ENCODE data around the gene TRIM62. TPM values are rescaled to one million over a fixed set of nuclear protein-coding genes. Genes with fewer than 3 reads are reported as not detected.

Gene TRIM62
- total and polyA plus RNA-seq, 2 experiments from 2014 or later = 2.9 to 18.9 TPM

- TF ChIP-seq, protein P1, sequence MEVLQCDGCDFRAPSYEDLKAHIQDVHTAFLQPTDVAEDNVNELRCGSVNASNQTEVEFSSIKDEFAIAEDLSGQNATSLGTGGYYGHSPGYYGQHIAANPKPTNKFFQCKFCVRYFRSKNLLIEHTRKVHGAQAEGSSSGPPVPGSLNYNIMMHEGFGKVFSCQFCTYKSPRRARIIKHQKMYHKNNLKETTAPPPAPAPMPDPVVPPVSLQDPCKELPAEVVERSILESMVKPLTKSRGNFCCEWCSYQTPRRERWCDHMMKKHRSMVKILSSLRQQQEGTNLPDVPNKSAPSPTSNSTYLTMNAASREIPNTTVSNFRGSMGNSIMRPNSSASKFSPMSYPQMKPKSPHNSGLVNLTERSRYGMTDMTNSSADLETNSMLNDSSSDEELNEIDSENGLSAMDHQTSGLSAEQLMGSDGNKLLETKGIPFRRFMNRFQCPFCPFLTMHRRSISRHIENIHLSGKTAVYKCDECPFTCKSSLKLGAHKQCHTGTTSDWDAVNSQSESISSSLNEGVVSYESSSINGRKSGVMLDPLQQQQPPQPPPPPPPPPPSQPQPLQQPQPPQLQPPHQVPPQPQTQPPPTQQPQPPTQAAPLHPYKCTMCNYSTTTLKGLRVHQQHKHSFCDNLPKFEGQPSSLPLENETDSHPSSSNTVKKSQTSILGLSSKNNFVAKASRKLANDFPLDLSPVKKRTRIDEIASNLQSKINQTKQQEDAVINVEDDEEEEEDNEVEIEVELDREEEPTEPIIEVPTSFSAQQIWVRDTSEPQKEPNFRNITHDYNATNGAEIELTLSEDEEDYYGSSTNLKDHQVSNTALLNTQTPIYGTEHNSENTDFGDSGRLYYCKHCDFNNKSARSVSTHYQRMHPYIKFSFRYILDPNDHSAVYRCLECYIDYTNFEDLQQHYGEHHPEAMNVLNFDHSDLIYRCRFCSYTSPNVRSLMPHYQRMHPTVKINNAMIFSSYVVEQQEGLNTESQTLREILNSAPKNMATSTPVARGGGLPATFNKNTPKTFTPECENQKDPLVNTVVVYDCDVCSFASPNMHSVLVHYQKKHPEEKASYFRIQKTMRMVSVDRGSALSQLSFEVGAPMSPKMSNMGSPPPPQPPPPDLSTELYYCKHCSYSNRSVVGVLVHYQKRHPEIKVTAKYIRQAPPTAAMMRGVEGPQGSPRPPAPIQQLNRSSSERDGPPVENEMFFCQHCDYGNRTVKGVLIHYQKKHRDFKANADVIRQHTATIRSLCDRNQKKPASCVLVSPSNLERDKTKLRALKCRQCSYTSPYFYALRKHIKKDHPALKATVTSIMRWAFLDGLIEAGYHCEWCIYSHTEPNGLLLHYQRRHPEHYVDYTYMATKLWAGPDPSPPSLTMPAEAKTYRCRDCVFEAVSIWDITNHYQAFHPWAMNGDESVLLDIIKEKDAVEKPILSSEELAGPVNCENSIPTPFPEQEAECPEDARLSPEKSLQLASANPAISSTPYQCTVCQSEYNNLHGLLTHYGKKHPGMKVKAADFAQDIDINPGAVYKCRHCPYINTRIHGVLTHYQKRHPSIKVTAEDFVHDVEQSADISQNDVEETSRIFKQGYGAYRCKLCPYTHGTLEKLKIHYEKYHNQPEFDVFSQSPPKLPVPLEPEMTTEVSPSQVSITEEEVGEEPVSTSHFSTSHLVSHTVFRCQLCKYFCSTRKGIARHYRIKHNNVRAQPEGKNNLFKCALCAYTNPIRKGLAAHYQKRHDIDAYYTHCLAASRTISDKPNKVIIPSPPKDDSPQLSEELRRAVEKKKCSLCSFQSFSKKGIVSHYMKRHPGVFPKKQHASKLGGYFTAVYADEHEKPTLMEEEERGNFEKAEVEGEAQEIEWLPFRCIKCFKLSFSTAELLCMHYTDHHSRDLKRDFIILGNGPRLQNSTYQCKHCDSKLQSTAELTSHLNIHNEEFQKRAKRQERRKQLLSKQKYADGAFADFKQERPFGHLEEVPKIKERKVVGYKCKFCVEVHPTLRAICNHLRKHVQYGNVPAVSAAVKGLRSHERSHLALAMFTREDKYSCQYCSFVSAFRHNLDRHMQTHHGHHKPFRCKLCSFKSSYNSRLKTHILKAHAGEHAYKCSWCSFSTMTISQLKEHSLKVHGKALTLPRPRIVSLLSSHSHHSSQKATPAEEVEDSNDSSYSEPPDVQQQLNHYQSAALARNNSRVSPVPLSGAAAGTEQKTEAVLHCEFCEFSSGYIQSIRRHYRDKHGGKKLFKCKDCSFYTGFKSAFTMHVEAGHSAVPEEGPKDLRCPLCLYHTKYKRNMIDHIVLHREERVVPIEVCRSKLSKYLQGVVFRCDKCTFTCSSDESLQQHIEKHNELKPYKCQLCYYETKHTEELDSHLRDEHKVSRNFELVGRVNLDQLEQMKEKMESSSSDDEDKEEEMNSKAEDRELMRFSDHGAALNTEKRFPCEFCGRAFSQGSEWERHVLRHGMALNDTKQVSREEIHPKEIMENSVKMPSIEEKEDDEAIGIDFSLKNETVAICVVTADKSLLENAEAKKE (CRISPR knock-in tag; IDR thresholded peaks at IDR 0.05) = no peak
- TF ChIP-seq, protein P2, sequence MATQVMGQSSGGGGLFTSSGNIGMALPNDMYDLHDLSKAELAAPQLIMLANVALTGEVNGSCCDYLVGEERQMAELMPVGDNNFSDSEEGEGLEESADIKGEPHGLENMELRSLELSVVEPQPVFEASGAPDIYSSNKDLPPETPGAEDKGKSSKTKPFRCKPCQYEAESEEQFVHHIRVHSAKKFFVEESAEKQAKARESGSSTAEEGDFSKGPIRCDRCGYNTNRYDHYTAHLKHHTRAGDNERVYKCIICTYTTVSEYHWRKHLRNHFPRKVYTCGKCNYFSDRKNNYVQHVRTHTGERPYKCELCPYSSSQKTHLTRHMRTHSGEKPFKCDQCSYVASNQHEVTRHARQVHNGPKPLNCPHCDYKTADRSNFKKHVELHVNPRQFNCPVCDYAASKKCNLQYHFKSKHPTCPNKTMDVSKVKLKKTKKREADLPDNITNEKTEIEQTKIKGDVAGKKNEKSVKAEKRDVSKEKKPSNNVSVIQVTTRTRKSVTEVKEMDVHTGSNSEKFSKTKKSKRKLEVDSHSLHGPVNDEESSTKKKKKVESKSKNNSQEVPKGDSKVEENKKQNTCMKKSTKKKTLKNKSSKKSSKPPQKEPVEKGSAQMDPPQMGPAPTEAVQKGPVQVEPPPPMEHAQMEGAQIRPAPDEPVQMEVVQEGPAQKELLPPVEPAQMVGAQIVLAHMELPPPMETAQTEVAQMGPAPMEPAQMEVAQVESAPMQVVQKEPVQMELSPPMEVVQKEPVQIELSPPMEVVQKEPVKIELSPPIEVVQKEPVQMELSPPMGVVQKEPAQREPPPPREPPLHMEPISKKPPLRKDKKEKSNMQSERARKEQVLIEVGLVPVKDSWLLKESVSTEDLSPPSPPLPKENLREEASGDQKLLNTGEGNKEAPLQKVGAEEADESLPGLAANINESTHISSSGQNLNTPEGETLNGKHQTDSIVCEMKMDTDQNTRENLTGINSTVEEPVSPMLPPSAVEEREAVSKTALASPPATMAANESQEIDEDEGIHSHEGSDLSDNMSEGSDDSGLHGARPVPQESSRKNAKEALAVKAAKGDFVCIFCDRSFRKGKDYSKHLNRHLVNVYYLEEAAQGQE (IDR thresholded peaks at IDR 0.05; ENCODE audit: unreplicated experiment) = no peak
- TF ChIP-seq STAT1 (IDR thresholded peaks at IDR 0.05; ENCODE audit: unreplicated experiment) = no peak
These were observed 642 bp downstream of the TRIM62 start (continued) for GRCh38 chr1:33180911-33181890.

Measured in GM23338 (cell line).